GM21360 (cell line): Measurements from ENCODE around the gene SHISAL1.

Source experiments
- ATAC-seq: cut with Tn5 transposase; IDR thresholded peaks from one replicate; pipeline ENCODE4 v1.9.1; 2021; ENCODE audit warnings: mild to moderate bottlenecking, moderate library complexity; ENCODE audit not compliant: unreplicated experiment

SHISAL1 gene

DNA sequence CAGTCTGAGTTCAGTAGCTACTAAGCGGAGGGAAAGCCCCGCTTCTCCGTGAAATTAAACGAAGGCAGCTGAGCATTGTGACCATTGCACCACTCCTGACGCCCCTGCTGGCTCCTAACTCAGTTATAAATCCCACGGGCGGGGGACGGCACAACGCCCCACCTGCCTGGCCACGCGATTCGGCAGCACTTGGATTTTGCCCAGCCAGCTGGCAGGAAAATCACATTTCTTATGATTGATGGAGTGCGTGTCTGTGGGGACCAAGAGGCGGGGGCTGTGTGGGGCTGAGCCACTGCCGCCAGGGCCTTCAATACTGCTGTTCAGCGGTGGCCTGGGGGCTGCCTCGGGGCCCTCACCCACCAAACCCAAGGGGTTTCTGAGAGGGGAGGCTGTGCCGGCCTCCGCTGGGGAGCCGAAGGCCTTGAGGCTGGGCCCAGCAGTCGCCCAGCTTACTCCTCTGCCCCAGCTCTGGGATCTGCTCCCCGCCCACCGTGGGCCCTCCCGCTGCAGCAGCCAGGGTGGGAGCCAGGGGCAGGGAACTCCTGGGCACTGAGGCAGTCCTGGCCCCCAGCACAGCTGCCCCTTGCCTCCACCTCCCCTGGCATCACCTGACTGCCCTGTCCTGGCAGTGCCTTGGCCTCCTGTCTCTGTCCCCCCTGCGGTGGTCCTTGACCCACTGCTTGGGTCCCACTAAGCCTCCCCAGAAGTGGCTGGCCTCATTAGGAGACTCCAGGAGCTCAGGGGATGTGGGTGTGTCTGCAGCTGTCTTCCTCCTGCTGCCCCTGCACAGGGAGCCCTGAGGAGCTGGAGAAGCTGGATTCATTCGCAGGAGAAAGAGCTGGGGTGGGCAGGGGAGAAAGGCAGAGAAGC lies 30.7 kb downstream of the SHISAL1 start:
- no peak for ATAC-seq

- no peak for ATAC-seq
These were observed 32.0 kb downstream of the SHISAL1 start for GRCh38 chr22:44280665-44281188.

- ATAC-seq, result no peak
These were observed 33.7 kb downstream of the SHISAL1 start for GRCh38 chr22:44279069-44279360.

GRCh38 chr22:44278243-44279068 lies 34.3 kb downstream of the SHISAL1 start:
- ATAC-seq, result no peak

DNA sequence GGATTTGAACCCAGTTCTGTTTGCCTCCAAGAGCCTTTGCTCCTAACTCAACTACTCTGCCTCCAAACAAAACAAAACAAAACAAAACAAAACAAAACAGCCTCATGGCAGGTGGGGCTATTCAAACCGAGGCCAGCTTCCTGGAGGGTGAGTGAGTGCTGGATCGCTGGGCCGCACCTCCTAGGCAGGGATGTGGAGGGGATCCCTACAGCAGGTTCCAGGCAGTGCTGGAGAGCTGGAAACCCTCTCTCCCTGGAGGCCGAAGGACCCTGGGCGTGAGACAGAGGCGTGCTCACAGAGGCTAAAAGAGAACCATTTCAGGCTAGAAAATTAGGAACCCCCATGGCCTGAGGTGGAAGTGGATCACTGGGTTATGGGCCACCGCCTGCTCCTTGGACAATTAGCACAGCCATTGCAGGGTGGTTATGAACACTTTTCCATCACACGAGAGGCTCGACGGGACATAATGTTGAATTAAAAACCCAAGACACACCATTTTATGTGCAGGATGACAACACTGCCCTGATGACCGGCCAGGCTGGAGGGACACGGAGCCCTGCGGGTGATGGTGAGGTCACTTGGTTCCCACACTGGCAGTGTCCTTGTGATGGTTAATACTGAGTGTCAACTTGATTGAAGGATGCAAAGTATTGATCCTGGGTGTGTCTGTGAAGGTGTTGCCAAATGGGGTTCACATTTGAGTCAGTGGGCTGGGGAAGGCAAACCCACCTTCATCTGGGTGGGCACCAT lies 35.2 kb downstream of the SHISAL1 start:
- ATAC-seq, result no peak

GRCh38 chr22:44276706-44277356 lies 35.9 kb downstream of the SHISAL1 start:
- no peak for ATAC-seq

DNA sequence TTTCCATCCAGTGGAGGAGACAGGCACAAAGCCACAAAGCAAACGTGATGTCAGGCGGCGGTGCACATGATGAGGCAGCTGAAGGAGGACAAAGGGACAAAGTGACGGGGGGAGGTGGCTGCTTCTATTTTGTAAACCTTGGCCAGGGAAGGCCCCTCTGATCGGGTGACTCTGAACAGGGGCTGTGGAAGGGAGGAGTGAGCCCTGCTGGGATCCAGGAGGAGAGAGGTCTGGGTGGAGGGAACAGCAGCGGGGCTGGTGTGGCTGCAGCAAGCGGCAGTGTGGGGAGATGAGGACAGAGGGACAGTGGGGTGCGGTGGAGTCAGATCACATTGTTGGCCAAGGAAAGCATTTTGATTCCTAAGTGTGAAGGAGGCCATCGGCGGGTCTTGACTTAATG lies 36.7 kb downstream of the SHISAL1 start:
- ATAC-seq, result no peak

DNA sequence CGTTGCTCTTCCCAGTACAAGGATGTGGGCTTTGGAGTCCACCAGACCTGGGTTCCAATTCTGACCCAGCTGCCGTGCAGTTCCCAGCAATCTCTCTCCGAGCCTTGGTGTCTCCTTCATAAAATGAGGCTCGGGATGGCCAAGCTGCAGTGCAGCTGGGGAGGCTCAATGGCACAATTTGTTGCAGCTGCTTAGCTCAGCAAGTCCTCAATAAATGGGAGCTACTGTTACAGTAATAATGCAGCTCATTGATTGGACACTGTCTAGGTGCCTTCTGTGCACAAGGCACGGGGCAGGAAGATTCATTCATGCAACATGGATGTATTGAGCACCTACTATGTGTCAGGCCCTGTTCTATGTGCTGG lies 37.1 kb downstream of the SHISAL1 start:
- ATAC-seq, result no peak

- no peak for ATAC-seq
These were observed 37.7 kb downstream of the SHISAL1 start for GRCh38 chr22:44274918-44275630.

- ATAC-seq, result no peak
These were observed 39.6 kb downstream of the SHISAL1 start for GRCh38 chr22:44273175-44273574.

- no peak for ATAC-seq
These were observed 40.4 kb downstream of the SHISAL1 start for GRCh38 chr22:44272401-44272771.

DNA sequence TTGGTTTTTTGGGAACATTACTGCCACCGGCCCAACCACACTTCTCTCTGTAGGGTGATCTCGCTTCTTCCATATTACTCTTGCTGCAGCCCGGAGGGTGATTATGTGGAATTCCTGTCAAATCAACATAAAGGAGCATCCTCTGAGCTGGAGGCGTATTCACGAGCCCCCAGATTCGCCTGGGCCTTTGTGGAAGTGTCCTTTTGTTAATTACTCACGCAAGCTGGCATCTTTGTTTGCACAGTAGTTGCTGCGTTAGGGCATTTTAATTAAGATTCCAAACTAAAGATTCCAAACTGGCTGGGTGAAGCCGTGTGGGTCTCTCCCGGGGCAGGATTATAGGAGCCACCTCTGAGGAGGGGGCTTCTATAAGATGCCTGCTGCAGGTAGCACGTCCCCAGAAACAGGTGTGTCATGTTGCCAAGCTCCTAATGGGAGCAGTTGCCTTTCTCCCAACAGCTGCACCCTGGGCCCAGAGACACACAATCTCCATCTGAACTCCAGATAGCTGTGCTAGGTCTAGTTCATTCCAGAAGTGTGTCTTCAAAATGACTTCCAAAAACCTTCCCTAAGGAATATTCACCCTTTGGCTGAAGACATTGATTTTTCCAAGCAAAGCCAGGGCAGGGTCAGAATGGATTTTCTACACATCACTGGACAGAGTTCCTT lies 40.9 kb downstream of the SHISAL1 start:
- ATAC-seq, result no peak

GRCh38 chr22:44271010-44271500 lies 41.7 kb downstream of the SHISAL1 start:
- ATAC-seq, result no peak

DNA sequence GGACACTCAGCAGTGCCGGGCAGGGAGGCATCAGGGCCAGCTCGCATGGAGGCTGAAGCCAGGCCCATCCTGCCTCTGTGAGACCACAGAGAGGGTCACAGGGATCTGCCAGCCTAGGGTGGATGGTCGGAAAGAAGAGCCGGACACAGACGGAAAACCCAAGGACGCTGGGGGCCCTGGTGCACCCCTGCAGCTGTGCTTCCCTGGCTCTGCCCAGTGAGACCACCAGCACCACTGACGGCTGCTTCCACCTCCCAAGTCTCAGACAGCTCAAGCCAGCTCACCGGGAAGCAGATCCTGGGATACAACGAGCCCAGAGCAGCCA lies 42.2 kb downstream of the SHISAL1 start:
- ATAC-seq, result no peak

GRCh38 chr22:44269757-44270555 lies 42.8 kb downstream of the SHISAL1 start:
- no peak for ATAC-seq

GRCh38 chr22:44269117-44269498 lies 43.6 kb downstream of the SHISAL1 start:
- ATAC-seq, result no peak

- no peak for ATAC-seq
These were observed 44.2 kb downstream of the SHISAL1 start for GRCh38 chr22:44268431-44269116.

GRCh38 chr22:44267856-44268255 lies 44.9 kb downstream of the SHISAL1 start:
- ATAC-seq, result no peak
